ENCODE measurements around the gene TRIP11. TPM values are rescaled to one million over a fixed set of nuclear protein-coding genes. Genes with fewer than 3 reads are reported as not detected.

The TRIP11 gene
- total and polyA plus RNA-seq, 2 experiments from 2014 or later: 24.9 to 52.2 TPM

GRCh38 chr14:91927800-91928199, 112.1 kb downstream of the TRIP11 start (continued):
- no peak for TF ChIP-seq ZNF462 (CRISPR knock-in tag; IDR thresholded peaks at IDR 0.05)
- TF ChIP-seq NANOG (IDR thresholded peaks at IDR 0.05; ENCODE audit: borderline replicate concordance): no peak
- no peak for TF ChIP-seq ZNF114 (CRISPR knock-in tag; IDR thresholded peaks at IDR 0.05)
- no peak for TF ChIP-seq STAT1 (IDR thresholded peaks at IDR 0.05; ENCODE audit: unreplicated experiment)
- TF ChIP-seq EZH2phosphoT487 (IDR thresholded peaks at IDR 0.05; ENCODE audit: unreplicated experiment): no peak

GRCh38 chr14:91927191-91927590, 112.7 kb downstream of the TRIP11 start:
- H2AFZ ChIP-seq: no peak overlapping the region
- H3K4me3 Mint-ChIP-seq: no peak overlapping the region
- no peak for ATAC-seq

More at GRCh38 chr14:91927191-91927590, 112.7 kb downstream of the TRIP11 start:
- TF ChIP-seq ZNF114 (CRISPR knock-in tag; IDR thresholded peaks at IDR 0.05): no peak
- no peak for TF ChIP-seq STAT1 (IDR thresholded peaks at IDR 0.05; ENCODE audit: unreplicated experiment)
- no peak for TF ChIP-seq ETS1 (IDR thresholded peaks at IDR 0.05)
- no peak for TF ChIP-seq CREB1 (CRISPR knock-in tag; IDR thresholded peaks at IDR 0.05; ENCODE audit: low read depth)
- TF ChIP-seq POLR2AphosphoS5 (IDR thresholded peaks at IDR 0.05; ENCODE audit: low read depth): no peak
- TF ChIP-seq EZH2 (IDR thresholded peaks at IDR 0.05; ENCODE audit: low read depth, unreplicated experiment): no peak
- no peak for TF ChIP-seq NANOG (IDR thresholded peaks at IDR 0.05; ENCODE audit: borderline replicate concordance)
- no peak for TF ChIP-seq ZNF331 (CRISPR knock-in tag; IDR thresholded peaks at IDR 0.05; ENCODE audit: low read depth)
- TF ChIP-seq JUNB (IDR thresholded peaks at IDR 0.05; ENCODE audit: unreplicated experiment): no peak
- no peak for TF ChIP-seq CTCF (conservative IDR thresholded peaks at IDR 0.05; ENCODE audit: low read depth in 2 of 2)
- TF ChIP-seq EZH2phosphoT487 (IDR thresholded peaks at IDR 0.05; ENCODE audit: unreplicated experiment): no peak
- no peak for TF ChIP-seq REST (IDR thresholded peaks at IDR 0.05; ENCODE audit: unreplicated experiment)
- Histone ChIP-seq H4K20me1 (replicated peaks; ENCODE audit: insufficient read depth) (no peaks in the 10 kb centered on the region), H3K4me1 (ENCODE audit: insufficient read depth) (0 out of 2 replicates have a peak, but pooled peaks cover 5% of the 10 kb centered on the region), H3K27ac (ENCODE audit: low read depth) (no peak overlapping the region), H3F3A (replicated peaks; ENCODE audit: low read depth) (no peaks in the 10 kb centered on the region), H3K79me2 (replicated peaks; ENCODE audit: insufficient read depth) (no peaks in the 10 kb centered on the region), H3K27me3 (ENCODE audit: insufficient read depth) (no peaks in the 10 kb centered on the region), H3K4me3 (no peak overlapping the region), H3K36me3 (ENCODE audit: insufficient read depth) (no peaks in the 10 kb centered on the region), H3K9me2 (ENCODE audit: insufficient read depth) (no peaks in the 10 kb centered on the region), H3K4me2 (no peak overlapping the region)
- DNase-seq (ENCODE audit: low spot score): no peak
- Mint-ChIP-seq H3K27ac (no peak overlapping the region), H3K4me1 (peaks cover 12% of the 10 kb centered on the region; the same call in 2 of the 3 replicates), H3K36me3 (ENCODE audit: low read depth) (no peaks in the 10 kb centered on the region), H3K27me3 (ENCODE audit: insufficient read depth, low read depth, poor library complexity) (no peaks in the 10 kb centered on the region), H3K9me3 (no peaks in the 10 kb centered on the region)

All from GM23338 (cell line).